ENCODE results near the gene ACTR3C. TPM values are rescaled to one million over a fixed set of nuclear protein-coding genes. Genes with fewer than 3 reads are reported as not detected.
"Not testable (repeated sequence)": the region's sequence is repeated elsewhere in the genome, so short reads cannot be mapped to it uniquely, and the experiment has no call there.

The ACTR3C gene
- total RNA-seq, 1 donor from 2014 or later: 9.8 TPM

DNA sequence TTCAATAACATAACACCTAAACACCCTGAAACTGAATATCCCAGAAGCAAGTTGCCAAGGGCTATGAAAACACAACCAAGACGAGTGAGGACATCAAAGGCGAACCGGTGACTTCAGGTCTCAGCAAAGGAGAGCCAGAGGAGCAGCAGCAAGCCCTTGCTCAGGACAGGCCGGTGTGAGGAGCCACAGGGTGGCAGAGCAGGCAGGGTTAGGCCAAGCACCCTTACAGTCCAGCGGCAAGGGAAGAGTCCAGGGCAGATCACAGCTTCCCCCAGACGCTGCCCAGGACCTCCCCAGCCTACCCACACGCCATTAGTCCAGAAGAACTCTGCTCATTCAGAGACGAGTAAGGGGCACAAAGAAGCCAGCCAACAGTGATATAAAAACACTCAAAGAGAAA, 27.7 kb downstream of the ACTR3C start:
- H3K27ac Mint-ChIP-seq; DNase-seq (ENCODE audit: low spot score); H3K9me3 Mint-ChIP-seq; intact Hi-C loops (cut with micrococcal nuclease); H3K4me3 Mint-ChIP-seq; H3K4me1 Mint-ChIP-seq (ENCODE audit: low read depth); H3K36me3 Mint-ChIP-seq (ENCODE audit: low read depth); H3K27me3 Mint-ChIP-seq (ENCODE audit: insufficient read depth): not testable (repeated sequence)

DNA sequence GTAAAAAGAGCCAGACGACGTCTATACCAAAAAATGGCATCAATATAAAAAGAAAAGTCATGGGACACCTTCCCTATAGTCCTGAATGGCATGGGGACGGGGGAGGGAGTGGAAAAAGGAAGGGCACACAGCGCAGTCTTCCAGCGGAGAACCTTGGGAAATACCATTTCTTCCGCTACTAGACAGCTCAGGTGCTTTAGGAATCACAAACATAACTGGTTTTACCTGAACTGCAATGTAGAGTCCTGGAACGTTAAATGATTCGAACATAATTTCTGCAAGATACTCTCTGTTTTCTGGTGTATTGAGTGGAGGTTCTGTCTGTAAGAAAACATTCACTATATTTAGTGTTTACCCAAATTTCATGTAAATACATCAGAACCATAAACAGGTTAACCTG, 28.3 kb downstream of the ACTR3C start:
- H3K36me3 Mint-ChIP-seq (ENCODE audit: low read depth); H3K9me3 Mint-ChIP-seq; H3K27me3 Mint-ChIP-seq (ENCODE audit: insufficient read depth); H3K27ac Mint-ChIP-seq; DNase-seq (ENCODE audit: low spot score); H3K4me1 Mint-ChIP-seq (ENCODE audit: low read depth); H3K4me3 Mint-ChIP-seq; intact Hi-C loops (cut with micrococcal nuclease): not testable (repeated sequence)

DNA sequence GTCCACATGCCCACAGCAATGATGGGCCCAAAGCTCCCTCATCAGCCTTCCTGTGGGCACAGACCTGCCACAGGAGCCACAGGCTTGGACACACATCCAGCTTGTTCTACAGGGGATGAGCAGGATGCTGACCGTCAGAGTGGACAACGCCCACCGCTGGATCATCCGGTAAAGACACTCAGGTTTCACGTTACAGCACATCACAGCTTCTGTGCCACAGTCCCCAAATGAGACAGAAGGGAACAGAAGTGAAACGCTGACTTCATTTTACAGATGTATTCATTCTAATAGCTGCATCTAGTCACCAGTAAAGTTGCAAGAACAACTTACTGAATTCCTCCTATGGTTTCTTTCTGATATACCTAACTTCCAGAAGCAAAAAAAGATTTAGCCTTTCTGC, 33.0 kb downstream of the ACTR3C start:
- H3K4me1 Mint-ChIP-seq (ENCODE audit: low read depth): peaks cover 12% of the 10 kb centered on the region
- H3K27me3 Mint-ChIP-seq (ENCODE audit: insufficient read depth); H3K4me3 Mint-ChIP-seq; intact Hi-C loops (cut with micrococcal nuclease); H3K9me3 Mint-ChIP-seq; DNase-seq (ENCODE audit: low spot score); H3K27ac Mint-ChIP-seq; H3K36me3 Mint-ChIP-seq (ENCODE audit: low read depth): not testable (repeated sequence)

DNA sequence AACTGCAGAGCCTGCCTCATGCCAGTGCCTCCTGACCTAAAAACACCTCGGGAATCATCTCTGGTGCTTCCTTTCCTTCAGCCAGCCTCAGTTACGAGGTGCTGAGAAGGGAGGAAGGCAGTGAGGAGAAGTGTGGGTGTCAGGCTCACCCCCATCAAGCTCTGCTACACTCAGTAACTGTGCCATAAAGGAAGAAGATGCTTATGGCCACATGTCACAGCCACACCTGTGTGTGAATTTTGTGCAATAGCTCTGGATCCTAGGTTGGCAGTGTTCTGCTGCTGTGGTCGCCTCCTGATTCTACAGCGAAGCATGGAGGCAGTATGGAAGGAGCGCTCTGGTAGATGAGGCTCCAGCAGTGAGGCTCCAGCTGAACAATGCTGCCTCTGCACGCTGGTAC, 34.5 kb downstream of the ACTR3C start:
- not testable (repeated sequence) for H3K36me3 Mint-ChIP-seq (ENCODE audit: low read depth); DNase-seq (ENCODE audit: low spot score); H3K4me3 Mint-ChIP-seq; H3K27ac Mint-ChIP-seq; H3K9me3 Mint-ChIP-seq; H3K27me3 Mint-ChIP-seq (ENCODE audit: insufficient read depth)
- intact Hi-C loops (cut with micrococcal nuclease): loop anchor here (5.0 kb wide), 1 partner anchor 33 kb away; the partner anchor contains the start of genes ACTR3C and LRRC61
- H3K4me1 Mint-ChIP-seq (ENCODE audit: low read depth): peaks cover 12% of the 10 kb centered on the region

DNA sequence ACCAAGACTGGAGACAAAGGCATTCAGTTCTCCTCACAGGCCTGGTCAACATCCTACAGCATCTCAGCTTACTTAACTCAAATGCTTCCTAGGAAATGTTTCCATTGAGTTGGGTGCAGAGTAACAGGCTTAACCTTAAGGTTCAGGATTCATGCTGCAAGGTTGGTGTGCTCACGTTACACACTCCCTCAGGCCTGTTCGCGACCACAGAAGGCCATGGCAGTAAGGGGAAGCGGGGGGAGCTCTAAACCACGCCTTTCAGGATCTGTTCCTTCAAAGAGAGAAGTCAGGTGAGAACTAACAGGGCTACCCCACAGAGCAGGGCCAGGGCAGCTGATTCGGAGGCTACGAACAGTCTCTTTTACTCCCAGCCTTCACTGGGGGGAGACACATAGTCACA, 35.5 kb downstream of the ACTR3C start:
- H3K36me3 Mint-ChIP-seq (ENCODE audit: low read depth); H3K9me3 Mint-ChIP-seq; H3K27ac Mint-ChIP-seq; DNase-seq (ENCODE audit: low spot score); H3K4me3 Mint-ChIP-seq; H3K27me3 Mint-ChIP-seq (ENCODE audit: insufficient read depth): not testable (repeated sequence)
- intact Hi-C loops (cut with micrococcal nuclease): loop anchor here (5.0 kb wide), 1 partner anchor 34 kb away; the partner anchor contains the start of genes ACTR3C and LRRC61
- peaks cover 12% of the 10 kb centered on the region for H3K4me1 Mint-ChIP-seq (ENCODE audit: low read depth)

DNA sequence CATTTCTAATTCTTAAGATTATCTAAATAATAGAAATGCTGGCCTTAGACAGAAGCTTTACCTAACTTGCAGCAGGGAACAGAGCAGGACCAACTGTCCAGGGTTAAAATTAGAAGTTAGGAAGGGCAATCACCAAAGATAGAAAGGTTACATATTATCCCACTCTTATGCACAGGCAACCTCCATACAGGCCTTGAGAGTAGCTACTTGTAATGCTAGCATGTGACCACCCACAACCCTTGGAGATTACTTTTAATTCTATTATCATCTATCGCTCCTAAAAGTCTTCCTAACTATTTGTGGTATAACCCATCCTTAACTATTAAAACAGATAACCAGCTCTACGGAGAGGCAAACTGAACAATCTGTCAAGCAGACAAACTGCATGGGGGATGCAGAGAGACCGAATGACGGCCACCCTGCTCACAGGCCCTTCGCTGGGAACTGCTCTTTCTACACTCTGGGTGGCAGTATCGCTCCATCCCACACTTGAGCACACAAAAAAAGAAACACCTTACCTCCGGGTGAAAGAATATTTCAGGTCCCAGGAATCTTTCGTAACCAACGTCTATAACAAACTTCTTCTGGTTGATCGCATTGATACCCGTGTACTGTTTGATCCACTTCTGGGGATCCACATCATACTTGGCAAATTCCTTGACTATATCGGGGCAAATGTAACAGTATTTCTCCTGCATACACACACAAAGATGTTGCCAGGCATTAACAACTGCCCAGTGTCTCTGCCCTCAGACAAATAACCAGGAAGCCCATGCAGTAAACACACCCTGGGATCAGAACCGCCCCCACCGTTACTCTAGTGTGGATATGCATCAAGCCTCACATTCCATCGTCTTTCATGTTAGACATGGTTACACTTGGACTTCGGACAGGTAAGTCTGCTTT, 37.2 kb downstream of the ACTR3C start:
- not testable (repeated sequence) for H3K36me3 Mint-ChIP-seq (ENCODE audit: low read depth); H3K27ac Mint-ChIP-seq; H3K27me3 Mint-ChIP-seq (ENCODE audit: insufficient read depth); H3K9me3 Mint-ChIP-seq; H3K4me3 Mint-ChIP-seq
- DNase-seq (ENCODE audit: low spot score): peak; percentile 14
- intact Hi-C loops (cut with micrococcal nuclease): loop anchor here (1.0 to 5.0 kb wide), 3 partner anchors 36 to 471 kb away; partner anchors contain the start of genes ACTR3C and LRRC61
- H3K4me1 Mint-ChIP-seq (ENCODE audit: low read depth): peaks cover 12% of the 10 kb centered on the region

DNA sequence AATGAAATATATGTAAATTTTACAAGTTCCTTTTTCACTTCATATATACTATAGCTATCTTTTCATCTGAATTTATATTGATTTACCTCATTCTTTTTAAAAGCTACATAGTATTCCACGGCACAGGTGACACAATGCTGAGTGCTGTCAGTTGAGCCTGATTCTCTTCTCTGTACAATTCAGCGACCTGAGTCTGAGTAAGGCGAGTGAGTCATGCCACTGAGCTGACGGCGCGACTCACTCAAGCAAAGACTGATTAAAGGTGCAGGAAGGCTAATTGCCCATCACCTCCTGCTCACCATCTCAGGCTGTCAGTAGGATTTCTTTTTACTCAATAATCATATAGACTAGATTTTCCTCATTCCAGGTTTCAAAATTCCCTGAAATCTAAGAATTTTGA, 39.7 kb downstream of the ACTR3C start:
- H3K9me3 Mint-ChIP-seq; DNase-seq (ENCODE audit: low spot score); H3K4me3 Mint-ChIP-seq; H3K27ac Mint-ChIP-seq; intact Hi-C loops (cut with micrococcal nuclease); H3K27me3 Mint-ChIP-seq (ENCODE audit: insufficient read depth); H3K36me3 Mint-ChIP-seq (ENCODE audit: low read depth): not testable (repeated sequence)
- peaks cover 12% of the 10 kb centered on the region for H3K4me1 Mint-ChIP-seq (ENCODE audit: low read depth)

DNA sequence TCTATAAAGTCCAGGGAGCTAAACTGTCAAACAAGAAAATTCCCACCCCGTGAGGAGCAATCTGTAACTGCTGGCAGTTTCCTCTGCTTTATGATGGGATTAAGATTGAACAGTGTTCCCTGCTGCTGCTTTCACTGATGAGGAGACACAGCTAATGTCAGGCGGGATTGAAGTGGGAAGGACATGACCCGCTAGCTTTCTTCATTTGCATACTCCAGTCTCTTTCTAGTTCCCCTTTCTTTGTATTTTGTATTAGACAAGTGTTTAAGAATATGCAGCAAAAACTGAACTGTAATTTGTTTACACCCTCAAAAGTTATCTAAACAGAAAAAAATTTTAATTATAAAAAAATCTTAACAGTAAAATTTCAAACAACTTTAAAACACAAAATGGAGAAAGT, 40.2 kb downstream of the ACTR3C start:
- DNase-seq (ENCODE audit: low spot score); H3K27ac Mint-ChIP-seq; H3K36me3 Mint-ChIP-seq (ENCODE audit: low read depth); intact Hi-C loops (cut with micrococcal nuclease); H3K4me3 Mint-ChIP-seq; H3K27me3 Mint-ChIP-seq (ENCODE audit: insufficient read depth); H3K9me3 Mint-ChIP-seq: not testable (repeated sequence)
- peaks cover 12% of the 10 kb centered on the region for H3K4me1 Mint-ChIP-seq (ENCODE audit: low read depth)

DNA sequence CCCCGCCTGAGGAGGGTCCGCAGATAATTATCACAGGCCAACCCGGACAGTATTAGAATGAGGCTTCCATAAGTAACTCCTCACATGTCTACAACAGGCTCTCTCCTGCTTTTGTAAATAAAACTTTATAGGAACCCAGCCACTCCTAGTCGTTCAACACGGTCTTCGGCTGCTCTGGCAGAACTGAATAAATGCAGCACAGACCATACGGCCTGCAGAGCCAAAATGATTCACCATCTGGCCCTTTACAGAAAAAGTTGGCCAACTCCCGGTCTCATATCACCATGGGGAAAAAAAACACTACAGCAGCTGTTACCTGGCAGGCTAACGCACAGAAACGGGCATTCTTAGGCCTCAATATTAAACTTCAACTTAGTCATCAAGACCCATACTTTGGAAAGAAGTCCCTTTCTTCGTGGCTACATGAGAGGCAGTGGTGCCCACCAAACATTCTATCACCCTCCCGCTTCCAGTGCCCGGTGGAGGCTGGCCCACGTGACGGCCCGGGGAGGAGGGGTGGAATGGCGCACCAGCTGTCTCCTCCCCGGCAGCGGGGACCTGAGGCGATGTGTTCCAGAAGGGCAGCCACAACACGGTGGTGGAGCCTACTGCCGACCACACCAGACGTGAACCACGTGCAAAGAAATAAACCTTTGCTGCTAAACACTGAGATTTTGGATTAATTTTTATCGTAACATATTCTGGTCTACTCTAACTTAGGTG, 41.5 kb downstream of the ACTR3C start:
- DNase-seq (ENCODE audit: low spot score); H3K27ac Mint-ChIP-seq; H3K4me3 Mint-ChIP-seq; H3K27me3 Mint-ChIP-seq (ENCODE audit: insufficient read depth); intact Hi-C loops (cut with micrococcal nuclease); H3K9me3 Mint-ChIP-seq; H3K36me3 Mint-ChIP-seq (ENCODE audit: low read depth): not testable (repeated sequence)
- peaks cover 11% of the 10 kb centered on the region for H3K4me1 Mint-ChIP-seq (ENCODE audit: low read depth)

DNA sequence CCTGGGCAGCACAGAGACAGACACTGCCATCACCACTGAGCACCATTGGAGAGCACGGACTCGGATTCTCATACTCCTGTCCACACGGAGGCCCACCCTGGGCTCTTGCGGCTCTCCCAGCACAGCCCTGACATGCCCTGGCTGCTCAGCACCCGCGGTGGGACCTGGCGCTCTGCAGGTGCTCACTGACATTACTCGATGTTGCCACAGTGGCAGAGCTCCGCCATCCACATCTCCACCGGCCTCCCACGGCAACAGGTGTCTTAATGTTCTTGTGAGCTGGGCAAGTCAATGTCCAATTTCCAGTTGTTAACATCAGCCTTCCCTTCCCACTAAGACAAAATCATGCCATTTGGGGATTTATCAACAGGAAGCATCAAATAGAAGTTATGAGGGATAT, 45.0 kb downstream of the ACTR3C start:
- H3K36me3 Mint-ChIP-seq (ENCODE audit: low read depth); H3K27ac Mint-ChIP-seq; H3K9me3 Mint-ChIP-seq; H3K4me1 Mint-ChIP-seq (ENCODE audit: low read depth); DNase-seq (ENCODE audit: low spot score); H3K4me3 Mint-ChIP-seq; intact Hi-C loops (cut with micrococcal nuclease); H3K27me3 Mint-ChIP-seq (ENCODE audit: insufficient read depth): not testable (repeated sequence)

DNA sequence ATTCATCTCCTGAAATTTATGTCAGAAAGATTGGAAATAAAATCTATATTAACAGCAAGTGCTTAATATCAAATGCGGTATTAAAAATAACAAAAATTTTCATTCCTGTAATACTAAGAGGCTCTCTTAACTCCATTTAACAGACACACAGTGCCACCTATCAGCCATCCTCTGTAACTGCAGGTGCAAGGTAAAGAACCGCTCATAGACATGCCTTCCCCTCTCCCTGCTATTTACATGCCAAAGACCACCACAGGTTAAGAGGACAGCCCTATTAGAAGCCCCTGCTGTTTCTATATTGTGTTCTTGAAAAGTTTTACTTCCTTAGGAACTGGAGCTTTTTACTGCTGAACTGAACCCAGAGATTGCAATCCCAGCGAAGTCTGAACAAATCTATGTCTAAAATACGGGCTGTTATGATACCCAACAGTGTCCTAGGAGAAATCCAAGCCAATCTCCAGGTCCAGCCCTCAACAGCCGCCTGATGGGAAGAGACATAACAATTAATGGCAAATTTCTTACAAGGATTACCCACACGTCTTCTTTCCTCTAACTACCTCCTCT, 47.1 kb downstream of the ACTR3C start:
- not testable (repeated sequence) for H3K9me3 Mint-ChIP-seq; H3K36me3 Mint-ChIP-seq (ENCODE audit: low read depth); H3K27ac Mint-ChIP-seq; H3K4me1 Mint-ChIP-seq (ENCODE audit: low read depth); H3K4me3 Mint-ChIP-seq; H3K27me3 Mint-ChIP-seq (ENCODE audit: insufficient read depth); DNase-seq (ENCODE audit: low spot score)
- intact Hi-C loops (cut with micrococcal nuclease): loop anchor here (1.0 kb wide), 1 partner anchor 393 kb away; no protein-coding TSS in a partner anchor

DNA sequence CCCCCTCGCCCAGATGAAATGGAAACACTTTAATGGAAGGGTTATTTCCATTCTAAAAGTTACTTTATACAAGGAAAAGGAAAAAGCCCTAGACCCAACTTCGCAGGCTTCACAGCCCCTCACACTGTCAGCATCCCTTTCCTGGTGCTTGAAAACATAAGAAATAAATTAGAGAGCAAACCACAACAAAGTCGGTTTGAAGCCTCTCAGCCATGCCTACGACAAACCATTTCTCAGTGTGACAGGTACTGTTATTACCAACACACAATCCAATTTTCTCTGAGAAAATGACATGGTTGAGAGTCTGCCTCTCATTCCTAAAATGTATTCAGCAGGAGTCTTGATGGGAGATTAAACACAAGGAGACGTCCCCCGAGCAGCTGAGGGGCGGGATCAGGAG, 51.4 kb downstream of the ACTR3C start:
- H3K4me3 Mint-ChIP-seq; intact Hi-C loops (cut with micrococcal nuclease): not testable (repeated sequence)

More for the DNA sequence above, 51.4 kb downstream of the ACTR3C start:
- not testable (repeated sequence) for H3K9me3 Mint-ChIP-seq; H3K27me3 Mint-ChIP-seq (ENCODE audit: insufficient read depth); DNase-seq (ENCODE audit: low spot score); H3K36me3 Mint-ChIP-seq (ENCODE audit: low read depth); H3K27ac Mint-ChIP-seq; H3K4me1 Mint-ChIP-seq (ENCODE audit: low read depth)
